MG63 (cell line): ENCODE data around the gene PLCB2. TPM values are rescaled to one million over a fixed set of nuclear protein-coding genes. Genes with fewer than 3 reads are reported as not detected.

ENCODE experiments used
- total RNA-seq: library from RNA; depleted of rRNA; stranded (reverse); fragments of >200 nt; shearing (Covaris generic); gene quantifications from 2 replicates; pipeline ENCODE4 v1.2.3, GENCODE V29; 2014; ENCODE audit warnings: low replicate concordance; rRNA removed

PLCB2 gene
- total RNA-seq, 1 experiment from 2014 or later = not detected

Other genes with a start within 250 kb of the PLCB2 start
- gene BMF, start 199.1 kb downstream of the PLCB2 start, total RNA-seq = 0.20 TPM in 1 of 2 replicates, not detected in the other
- gene BUB1B, start 146.9 kb downstream of the PLCB2 start, total RNA-seq = 49.2 and 55.0 TPM in 2 replicates
- gene PAK6, start 68.9 kb downstream of the PLCB2 start, total RNA-seq = 3.9 TPM in 1 of 2 replicates, not detected in the other
- gene ANKRD63, start 24.9 kb downstream of the PLCB2 start, total RNA-seq = not detected in 2 replicates
- gene INAFM2, start 15.8 kb upstream of the PLCB2 start, total RNA-seq = 8.9 and 9.6 TPM in 2 replicates
- gene CCDC9B, start 33.0 kb upstream of the PLCB2 start, total RNA-seq = 4.0 and 8.2 TPM in 2 replicates
- gene PHGR1, start 43.1 kb upstream of the PLCB2 start, total RNA-seq = not detected in 2 replicates
- gene DISP2, start 50.3 kb upstream of the PLCB2 start, total RNA-seq = 0.37 and 0.43 TPM in 2 replicates
- 72.1 and 101 TPM in 2 replicates for gene KNSTRN, start 74.8 kb upstream of the PLCB2 start, total RNA-seq
- gene IVD, start 97.9 kb upstream of the PLCB2 start, total RNA-seq = 25.6 and 43.7 TPM in 2 replicates
- gene BAHD1, start 133.0 kb upstream of the PLCB2 start, total RNA-seq = 5.9 and 8.2 TPM in 2 replicates
- 12.4 and 12.5 TPM in 2 replicates for gene CHST14, start 163.0 kb upstream of the PLCB2 start, total RNA-seq